NCI-H345 treated with DMSO at 0.1 percent for 48 hours (cell line): ENCODE data around the gene DCLRE1C.
"Not testable (repeated sequence)": the region's sequence is repeated elsewhere in the genome, so short reads cannot be mapped to it uniquely, and the experiment has no call there.

Source experiments
- DNase-seq: peaks from one replicate; lab custom pipeline; 2025; ENCODE audit not compliant: unreplicated experiment; lab: John Stamatoyannopoulos, UW

Gene DCLRE1C

GRCh38 chr10:14945108-14945507 is 8.8 kb downstream of the DCLRE1C start:
- no peak for DNase-seq

GRCh38 chr10:14942950-14943338 is 11.0 kb downstream of the DCLRE1C start:
- not testable (repeated sequence) for DNase-seq

- DNase-seq: not testable (repeated sequence)
Measured at GRCh38 chr10:14942147-14942949, 11.5 kb downstream of the DCLRE1C start.

GRCh38 chr10:14938971-14939370 is 14.9 kb downstream of the DCLRE1C start:
- DNase-seq: not testable (repeated sequence)

- DNase-seq: no peak
Measured at GRCh38 chr10:14936584-14936983, 17.3 kb downstream of the DCLRE1C start.

DNA sequence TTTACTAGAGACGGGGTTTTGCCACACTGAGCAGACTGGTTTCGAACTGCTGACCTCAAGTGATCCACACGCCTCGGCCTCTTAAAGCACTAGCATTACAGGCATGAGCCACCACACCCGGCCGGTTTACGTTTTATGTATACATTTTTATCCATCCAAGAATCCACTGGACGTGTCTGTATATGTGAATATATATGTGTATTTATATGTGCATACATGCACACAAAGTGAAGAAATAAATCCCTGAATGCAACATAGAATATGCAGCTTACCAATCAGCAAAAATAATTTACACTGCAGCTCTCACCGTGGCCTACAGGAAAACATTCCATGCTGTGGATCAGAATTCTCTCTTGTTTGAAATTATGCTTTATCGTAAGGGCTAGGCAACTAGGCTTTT is 23.3 kb downstream of the DCLRE1C start:
- no peak for DNase-seq

GRCh38 chr10:14926722-14927416 is 27.0 kb downstream of the DCLRE1C start:
- DNase-seq: no peak

- no peak for DNase-seq
Measured at GRCh38 chr10:14926061-14926470, 27.8 kb downstream of the DCLRE1C start.

GRCh38 chr10:14925268-14925667 is 28.6 kb downstream of the DCLRE1C start:
- DNase-seq: no peak

DNA sequence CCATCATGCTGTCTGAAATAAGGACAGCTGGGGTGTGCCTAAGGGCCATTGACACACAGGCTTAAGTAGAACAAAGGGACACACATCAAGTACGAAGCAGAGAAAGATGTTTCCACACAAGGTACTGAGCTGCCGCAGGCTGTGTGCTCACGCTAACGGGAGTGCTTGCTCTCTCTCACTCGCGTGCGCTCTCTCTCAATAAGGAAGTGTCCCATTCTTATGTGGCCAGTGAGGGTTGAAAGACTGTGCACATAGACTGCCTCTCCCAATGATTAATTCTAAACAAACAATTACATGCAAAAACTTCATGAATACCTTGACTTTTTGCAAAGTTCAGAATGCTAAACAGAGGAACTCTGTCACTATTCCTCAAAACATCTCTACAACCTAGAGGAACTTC is 29.9 kb downstream of the DCLRE1C start:
- no peak for DNase-seq

DNA sequence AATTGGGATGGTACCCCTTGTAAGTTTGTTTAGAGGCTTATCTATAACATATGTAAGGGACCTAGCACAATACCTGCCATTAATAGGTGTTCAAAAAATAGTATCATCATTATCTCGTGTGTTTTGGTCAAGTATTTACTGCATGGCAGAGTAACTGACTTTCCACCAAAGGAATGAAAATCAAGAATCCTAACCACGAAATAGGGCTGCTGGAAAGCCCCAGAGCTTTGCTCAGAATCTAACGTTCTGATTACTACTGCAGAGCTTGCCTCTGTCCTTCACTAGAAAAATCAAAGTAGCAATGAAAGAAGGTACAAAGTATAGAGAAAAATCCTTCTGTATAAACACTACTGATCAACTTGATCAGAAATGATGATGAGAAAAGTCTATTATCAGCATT is 34.9 kb downstream of the DCLRE1C start:
- no peak for DNase-seq

- no peak for DNase-seq
Measured at GRCh38 chr10:14917827-14918226, 36.1 kb downstream of the DCLRE1C start.

DNA sequence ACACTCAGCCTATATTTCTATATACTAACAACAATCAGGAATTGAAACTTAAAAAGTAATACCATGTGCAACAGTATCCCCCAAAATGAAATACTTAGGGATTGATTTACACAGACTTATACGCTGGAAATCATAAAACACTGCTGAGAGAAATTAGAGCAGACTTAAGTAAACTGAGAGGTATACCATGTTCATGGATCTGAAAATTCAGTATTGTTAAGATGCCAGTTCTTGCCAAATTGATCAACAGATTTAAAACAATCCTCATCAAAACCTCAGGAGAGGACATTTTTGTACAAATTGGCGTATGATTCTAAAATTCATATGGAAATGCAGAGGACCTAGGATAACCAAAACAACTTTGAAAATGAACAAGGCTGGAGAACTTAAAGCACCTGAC is 37.3 kb downstream of the DCLRE1C start:
- no peak for DNase-seq

- DNase-seq: no peak
Measured at GRCh38 chr10:14911801-14912200, 42.1 kb downstream of the DCLRE1C start.

DNA sequence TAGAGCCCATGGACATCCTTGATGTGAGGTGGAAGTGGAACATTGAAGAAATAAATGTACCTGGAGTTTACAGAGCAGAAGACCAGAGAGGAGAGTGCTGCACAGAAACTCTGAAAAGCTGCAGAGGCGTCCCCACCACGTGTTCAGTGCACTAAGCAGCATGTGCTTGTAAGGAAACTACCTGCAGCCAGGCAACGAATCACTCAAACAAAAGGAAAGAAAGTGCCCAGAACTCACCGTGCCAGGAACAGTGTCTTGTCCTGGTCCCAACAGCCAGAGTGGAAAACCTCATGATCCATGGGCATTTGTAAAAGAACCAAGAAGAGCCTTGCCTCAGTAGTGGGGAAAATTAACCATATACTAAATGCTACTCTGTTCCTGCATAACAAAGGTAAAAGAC is 42.9 kb downstream of the DCLRE1C start:
- DNase-seq: no peak

DNA sequence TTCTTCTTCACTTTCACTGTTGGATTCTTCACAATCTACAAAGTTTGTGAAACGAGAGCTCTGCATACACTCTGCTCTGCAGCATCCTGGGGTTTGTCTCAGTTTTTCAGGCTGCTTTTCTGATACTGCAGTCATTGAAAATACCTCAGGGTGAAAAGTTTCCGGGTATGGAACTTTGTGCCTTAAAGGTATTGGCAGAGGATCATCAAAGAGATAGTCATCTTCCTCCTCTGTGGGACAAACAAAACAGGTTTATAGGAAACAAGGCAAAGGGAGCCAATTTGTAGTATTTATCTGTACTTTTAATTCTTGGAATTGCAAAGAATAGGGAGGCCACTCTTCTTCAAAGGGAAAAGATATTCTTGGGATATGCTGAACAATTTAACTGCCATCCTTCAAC is 44.8 kb downstream of the DCLRE1C start:
- DNase-seq: no peak

DNA sequence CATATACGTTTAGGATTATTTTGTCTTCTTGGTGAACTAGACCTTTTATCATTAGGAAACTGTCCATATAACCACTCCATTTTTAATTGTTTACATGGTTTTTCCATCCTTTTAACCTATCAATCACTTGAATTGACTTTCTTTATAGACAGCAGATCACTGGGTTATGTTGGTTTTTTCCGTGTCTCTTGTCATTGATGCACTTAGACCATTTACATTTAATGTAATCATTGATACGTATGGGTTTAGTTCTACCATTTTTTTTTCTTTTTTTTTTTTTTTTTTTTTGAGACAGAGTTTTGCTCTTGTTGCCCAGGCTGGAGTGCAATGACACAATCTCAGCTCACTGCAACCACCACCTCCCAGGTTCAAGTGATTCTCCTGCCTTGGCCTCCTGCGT is 46.3 kb downstream of the DCLRE1C start:
- DNase-seq: not testable (repeated sequence)

DNA sequence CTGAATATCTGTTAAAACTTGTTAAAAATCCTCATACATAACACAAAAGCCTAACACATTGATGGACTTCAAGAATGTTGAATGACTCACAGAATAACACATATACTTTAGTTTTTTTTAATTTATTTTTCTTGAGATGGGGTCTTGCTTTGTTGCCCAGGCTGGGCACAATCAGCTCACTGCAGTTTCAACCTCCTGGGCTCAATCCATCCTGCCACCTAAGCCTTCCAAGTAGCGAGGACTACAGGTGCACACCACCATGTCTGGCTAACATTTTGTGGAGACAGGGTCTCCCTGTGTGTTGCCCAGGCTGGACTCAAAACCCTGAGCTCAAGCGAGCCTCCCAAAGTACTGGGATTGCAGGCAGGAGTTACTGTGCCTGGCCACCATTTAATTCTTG is 47.1 kb downstream of the DCLRE1C start:
- no peak for DNase-seq

DNA sequence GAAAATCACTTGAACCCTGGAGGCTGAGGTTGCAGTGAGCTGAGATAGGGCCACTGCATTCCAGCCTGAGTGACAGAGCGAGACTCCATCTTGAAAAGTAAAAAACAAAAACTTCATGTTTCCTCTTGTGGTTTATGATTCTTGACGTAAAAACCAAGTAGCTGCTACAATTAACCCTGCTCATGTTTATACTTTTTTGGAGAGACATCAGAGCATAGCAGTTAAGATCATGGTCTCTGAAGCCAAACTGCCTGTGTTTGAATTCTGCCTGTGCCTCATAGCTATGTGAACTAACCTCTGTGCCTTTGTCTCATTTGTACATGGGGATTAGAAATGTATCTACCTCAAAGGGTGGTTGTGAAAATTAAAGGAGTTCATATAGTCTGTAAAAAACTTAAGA is 48.0 kb downstream of the DCLRE1C start:
- DNase-seq: no peak

DNA sequence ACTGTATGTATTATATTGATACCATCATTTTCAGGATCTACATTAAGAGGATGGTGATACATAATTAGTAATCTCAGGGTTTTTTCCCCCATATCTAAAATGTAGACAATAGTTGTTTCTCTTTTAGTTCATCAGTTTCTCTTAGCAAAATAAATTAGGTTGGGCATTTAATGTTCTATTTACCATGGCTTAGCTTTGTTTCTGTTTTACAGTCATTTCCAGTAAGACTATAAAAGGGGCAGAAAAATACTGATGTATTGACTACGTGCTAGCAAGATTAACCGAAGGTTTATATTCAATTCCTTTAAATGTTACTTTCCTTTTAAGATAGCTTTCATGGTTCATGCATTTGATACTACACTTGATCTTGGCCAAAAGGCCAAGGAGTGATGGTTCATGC is 49.0 kb downstream of the DCLRE1C start:
- DNase-seq: no peak

DNA sequence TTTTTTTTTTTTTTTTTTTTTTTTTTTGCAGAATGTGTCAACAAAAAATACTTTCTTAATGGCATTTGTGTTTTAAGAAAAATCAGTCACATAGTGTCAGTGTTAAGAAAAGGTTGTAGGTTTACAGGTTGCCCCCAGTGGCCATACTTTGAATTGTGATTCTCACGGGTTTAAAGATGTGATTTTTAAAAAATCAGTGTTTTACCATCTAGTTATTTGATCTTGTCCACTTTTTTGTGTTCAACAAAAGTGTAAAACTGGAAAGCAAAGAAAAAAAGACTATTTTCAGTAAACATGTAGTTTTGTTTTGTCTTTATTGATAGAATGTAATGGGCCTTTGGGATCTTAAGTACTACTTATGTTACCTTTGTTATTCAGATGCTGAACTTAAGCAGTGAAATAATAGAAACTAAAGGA is 49.6 kb downstream of the DCLRE1C start:
- DNase-seq: no peak

DNA sequence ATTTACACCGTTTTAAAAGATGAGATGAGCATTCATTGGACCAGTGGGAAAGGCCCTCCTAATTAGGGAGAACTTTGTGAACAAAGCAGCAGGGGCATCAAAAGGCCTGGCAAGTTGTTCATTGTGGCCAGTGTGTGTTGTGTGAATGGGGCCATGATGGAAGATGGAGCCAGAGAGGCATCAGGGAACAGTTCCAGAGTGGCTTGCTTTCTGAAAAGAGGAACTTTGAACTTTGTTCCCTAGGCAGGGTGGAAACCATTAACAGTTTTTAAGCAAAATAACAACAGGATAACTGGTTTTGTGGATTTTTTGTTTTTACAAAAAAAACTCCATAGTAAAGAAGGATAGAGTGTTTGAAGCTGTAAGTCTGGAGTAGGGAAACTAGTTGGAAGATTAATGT is 62.7 kb downstream of the DCLRE1C start:
- no peak for DNase-seq

DNA sequence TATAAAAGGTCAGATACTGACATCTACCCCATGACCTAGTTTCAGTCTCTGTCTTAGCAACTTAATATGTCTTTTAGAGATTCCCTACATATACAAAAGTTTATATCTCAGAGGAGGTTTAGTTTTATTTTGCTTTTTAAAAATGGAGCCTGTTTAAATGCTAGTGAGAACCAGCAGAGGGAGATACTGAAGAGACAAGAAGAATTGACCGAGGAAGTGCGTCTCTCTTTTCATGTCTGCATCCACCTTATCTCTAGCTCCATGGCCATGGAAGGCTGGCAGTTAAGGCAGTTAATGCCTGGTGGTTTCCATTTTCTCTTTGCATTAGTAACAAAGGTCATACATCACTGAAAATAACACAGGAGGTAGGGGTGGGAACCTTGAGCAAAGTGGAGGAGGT is 64.6 kb downstream of the DCLRE1C start:
- no peak for DNase-seq
